ENCODE measurements around the gene SLC25A34.
"Not testable (repeated sequence)": the region's sequence is repeated elsewhere in the genome, so short reads cannot be mapped to it uniquely, and the experiment has no call there.

Gene SLC25A34

GRCh38 chr1:15736038-15736891, at the start of gene SLC25A34:
Gene SLC25A34, plus strand, starts transcription at chr1:15736258. Its CDS starts 228 bp downstream, at chr1:15736486.
- no peak for DNase-seq

- no peak for DNase-seq
These were observed 48.6 kb upstream of the SLC25A34 start for GRCh38 chr1:15687446-15687845.

DNA sequence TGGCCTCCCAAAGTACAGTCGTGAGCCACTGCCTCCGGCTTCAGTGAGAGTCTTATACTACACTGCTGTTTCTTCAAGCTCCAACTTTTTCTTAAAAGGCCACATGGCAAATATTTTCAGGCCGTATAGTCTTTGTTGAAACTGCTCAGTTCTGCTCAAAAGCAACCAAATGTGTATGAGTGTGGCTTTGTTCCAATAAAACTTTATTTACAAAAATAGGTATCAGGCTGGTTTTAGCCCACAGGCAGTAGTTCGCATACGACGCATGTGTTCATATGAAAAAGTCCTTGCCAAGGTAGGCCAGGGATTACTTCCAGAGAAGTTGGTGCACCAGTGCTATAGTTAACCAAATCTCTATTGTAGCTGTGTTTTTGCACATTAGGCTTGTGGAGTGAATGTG, 45.7 kb upstream of the SLC25A34 start:
- no peak for DNase-seq

DNA sequence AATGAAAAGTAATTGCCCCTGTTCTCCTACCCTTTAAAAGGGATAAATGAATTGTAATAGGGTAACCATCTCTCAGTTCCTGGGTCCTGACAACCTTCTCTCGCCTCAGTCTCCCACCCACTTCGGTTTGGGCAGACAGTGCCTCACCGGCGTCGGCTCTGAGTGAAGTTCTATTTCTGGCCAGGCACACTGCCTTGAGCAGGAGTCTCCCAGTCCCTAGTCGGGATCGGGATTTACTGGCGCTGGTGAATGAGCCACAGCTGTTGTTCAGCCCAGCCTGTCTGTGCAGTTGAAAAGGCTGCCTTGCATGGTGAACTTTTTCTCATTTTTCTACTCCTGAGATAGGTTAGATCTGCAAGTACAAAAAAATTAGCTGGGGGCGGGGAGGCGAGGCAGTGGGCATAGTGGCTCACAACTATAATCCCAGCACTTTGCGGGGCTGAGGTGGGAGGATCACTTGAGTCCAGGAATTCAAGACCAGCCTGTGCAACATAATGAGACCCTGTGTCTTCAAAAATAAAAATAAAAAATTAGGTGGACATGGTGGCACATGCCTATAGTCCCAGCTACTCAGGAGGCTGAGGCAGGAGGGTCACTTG, 44.5 kb upstream of the SLC25A34 start:
- DNase-seq = no peak

DNA sequence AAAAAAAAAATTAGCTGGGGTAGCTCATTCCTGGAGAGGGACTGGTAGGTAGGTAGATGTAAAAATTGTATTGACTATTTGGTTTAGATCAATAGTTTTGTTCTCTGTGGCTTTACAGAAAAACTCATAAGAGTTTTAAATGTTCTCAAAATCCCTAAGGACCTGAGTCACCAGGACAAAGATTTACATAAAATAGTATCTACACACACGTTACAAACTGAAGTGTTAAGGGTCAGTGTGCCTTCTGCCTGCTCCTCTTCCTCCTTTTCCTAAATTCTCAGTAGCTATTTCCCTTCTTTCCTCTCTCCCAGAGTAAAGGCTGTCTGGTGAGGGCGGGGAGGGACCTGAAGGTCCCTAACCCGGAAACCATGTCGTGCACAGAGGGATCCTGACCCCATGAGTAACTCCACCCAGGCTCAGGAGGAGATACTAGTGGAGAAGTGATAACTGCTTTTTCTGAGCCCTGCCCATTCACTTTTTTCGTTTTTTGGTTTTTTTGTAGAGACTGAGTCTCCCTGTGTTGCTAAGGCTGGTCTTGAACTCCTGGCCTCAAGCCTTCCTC, 43.9 kb upstream of the SLC25A34 start:
- no peak for DNase-seq

DNA sequence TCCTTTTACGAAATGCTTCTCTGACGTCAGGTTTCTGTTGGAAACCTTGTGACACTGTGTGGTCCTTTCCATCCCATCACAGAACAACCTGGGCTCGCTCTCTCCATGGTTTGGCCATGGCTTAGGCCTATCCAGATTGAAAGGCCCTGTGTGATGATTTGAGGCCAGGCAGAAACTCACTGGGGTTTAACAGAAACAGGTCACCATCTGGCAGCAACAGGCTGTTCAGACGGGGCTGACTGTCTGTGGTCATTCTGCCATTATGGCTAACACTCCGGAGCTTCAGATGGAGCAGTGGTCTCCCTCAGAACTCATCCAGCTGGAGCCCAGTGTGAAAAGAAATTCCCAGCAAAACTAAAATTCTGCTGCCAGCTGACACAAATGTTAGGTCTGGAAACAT, 42.7 kb upstream of the SLC25A34 start:
- DNase-seq = no peak

DNA sequence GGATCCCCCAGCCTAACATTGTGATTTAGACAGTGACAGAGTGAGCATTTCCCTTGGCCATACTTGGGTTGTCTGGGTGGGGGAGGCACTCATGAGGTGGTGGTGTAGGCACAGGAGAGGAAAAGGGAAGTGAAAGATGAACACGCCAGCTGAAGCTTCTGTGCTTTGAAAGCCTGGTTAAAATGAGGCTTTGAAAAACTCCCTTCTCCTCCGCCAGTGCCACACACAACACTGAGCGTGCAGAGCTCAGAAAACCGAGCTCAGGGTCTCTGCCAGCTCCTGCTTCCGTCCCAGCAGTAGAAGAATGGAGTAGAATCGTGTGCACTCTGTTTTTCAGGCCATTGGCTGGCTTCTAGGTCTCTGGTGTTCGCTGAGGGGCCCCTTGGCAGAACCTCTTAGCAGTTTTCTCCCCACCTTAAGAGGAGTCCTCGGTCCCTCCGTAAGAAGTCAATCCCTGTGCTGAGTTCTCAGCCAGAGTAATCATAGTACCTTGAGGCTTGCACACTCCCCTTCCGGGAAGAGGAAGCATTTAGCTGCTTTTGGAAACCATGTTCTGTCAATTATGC, 39.0 kb upstream of the SLC25A34 start:
- peak; percentile 44 for DNase-seq

- DNase-seq = no peak
These were observed 37.9 kb upstream of the SLC25A34 start for GRCh38 chr1:15698201-15698600.

DNA sequence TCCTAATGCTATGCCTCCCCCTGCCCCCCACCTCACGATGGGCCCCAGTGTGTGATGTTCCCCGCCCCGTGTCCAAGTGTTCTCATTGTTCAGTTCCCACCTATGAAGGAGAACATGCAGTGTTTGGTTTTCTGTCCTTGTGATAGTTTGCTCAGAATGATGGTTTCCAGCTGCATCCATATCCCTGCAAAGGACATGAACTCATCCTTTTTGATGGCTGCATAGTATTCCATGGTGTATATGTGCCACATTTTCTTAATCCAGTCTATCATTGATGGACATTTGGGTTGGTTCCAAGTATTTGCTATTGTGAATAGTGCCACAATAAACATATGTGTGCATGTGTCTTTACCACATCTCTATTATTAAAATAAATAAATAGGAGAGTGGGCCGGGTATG, 36.7 kb upstream of the SLC25A34 start:
- DNase-seq = not testable (repeated sequence)

- no peak for DNase-seq
These were observed 35.5 kb upstream of the SLC25A34 start for GRCh38 chr1:15700508-15700907.

DNA sequence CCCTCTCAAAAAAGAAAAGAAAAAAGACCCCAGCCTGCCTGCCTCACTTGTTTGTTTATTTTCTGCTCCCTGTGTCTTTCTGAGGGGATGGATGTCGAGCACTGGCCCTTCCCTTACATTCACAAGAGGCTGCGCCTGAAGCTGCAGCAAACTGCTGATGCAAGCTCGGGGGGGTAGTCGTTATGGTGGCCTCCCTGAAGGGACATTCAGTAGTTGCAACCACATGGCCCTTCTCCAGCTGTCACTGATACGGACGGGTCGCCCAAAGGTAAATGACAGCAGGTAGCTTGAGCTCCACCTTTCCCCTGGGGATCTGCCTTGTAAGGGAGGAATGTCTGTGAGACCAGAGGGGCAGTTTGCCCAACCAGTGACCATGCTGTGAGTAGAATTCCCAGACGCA, 34.3 kb upstream of the SLC25A34 start:
- DNase-seq = no peak

DNA sequence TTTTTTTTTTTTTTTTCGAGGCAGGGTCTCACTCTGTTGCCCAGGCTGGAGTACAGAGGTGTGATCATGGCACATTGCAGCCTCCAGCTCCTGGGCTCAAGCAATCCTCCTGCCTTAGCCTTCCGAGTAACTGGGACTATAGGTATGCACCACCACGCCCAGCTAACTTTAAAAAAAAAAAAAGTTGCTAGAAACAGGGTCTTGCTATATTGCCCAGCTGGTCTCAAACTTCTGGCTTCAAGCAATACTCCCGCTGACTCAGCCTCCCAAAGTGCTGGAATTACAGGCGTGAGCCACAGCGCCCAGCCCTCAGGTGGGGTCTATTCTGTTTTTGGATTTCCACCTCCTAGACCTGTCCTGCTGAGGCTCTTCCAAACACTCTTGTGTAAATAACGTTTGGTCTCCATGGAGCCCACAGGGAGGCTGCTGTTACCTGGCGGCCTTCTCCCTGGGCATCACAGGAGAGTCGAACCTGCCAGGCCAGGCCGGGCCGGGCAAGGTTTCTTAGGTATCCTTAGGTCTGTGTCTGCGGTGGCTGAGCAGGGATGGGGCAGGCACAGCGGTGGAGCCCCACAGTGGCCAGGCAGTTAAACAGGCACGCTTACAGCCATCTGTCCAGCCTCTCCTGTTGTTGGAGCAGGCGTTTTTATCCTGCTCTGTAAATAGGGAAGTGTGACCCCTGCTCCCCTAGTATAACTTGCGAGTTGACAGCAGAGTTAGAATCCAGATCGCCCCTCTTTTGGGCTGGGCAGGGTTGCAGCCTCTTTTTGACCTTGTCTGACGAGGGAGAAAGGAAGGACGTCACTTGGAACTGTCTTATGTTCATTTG, 33.1 kb upstream of the SLC25A34 start:
- DNase-seq = no peak

DNA sequence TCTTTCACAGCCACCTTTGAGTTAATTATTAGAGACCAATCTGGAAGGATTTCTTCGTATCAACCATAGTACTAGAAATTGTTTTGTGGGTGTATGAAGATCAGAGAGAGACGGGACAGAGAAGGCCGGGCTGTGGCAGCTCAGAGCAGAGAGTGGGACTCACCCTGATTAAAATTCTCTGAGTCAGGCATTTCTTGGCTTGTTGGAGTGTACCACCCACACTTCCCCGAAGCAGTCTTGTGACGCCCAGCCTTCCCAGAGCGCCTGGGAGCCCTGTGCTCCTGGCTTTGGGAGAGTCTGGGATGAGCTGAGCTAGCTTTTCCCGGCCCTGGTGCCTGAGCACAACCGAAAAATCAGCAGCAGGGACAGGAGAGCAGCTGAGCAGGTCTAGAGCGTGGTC, 32.5 kb upstream of the SLC25A34 start:
- DNase-seq = no peak

GRCh38 chr1:15704526-15705183, 31.4 kb upstream of the SLC25A34 start:
- no peak for DNase-seq

DNA sequence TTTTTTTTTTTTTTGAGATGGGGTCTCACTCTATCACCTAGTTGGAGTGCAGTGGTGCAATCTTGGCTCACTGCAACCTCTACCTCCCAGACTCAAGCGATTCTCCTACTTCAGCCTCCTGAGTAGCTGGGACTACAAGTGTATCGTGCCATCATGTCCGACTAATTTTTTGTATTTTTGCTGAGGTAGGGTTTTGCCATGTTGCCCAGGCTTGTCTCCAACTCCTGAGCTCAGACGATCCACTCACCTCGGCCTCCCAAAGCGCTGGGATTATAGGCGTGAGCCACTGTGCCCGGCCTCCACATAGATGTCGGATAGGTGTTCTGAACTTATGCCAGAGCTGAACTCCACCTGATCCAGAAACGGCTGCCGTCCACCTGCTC, 30.9 kb upstream of the SLC25A34 start:
- no peak for DNase-seq

- no peak for DNase-seq
These were observed 29.3 kb upstream of the SLC25A34 start for GRCh38 chr1:15706751-15707150.

DNA sequence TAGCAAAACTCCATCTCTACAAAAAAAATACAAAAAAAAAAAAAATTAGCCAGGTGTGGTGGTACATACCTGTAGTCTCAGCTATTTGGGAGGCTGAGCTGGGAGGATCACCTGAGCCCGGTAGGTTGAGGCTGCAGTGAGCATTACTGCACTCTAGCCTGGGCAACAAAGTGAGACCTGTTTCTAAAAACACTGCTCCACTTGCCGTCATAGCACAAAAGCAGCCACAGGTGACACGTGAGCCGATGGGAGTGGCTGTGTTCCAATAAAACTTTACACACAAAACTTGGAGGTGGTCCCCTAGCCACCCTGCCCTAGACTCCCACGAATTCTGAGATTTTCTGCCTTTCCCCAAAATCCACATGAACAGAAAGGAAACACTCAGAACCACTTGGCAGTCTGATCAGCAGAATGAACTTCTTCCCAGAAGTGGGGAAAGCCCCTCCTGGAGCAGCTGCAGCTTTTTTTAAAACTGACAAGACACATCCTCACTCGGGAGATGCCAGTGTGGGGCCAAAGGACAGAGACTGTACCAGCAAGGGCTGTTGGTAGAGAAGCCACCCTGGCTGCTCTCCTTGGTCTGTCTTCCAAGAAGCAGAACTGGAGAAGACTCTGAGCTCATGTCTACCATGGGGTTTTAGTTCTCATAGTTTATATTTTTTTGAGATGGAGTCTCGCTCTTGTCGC, 28.7 kb upstream of the SLC25A34 start:
- no peak for DNase-seq

GRCh38 chr1:15708486-15709137, 27.4 kb upstream of the SLC25A34 start:
- no peak for DNase-seq

GRCh38 chr1:15709226-15709625, 26.8 kb upstream of the SLC25A34 start:
- DNase-seq = no peak

DNA sequence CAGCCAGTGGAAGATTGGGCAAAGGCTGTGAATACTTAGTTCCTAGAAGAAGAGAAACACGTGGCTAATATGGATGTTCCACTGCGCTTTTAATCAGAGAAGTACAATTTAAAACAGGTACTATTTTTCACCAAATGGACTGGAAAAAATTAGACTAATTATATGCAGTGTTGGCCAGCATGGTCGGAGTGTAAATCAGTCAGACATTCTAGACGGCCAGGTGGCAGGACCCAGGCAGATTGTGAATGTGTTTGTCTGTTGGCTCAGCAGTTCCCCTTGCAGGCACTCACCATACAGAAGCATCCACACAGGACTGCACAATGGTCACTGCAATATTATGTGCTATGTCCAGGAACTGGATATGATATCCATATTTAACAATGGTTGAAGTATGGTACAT, 23.9 kb upstream of the SLC25A34 start:
- no peak for DNase-seq

DNA sequence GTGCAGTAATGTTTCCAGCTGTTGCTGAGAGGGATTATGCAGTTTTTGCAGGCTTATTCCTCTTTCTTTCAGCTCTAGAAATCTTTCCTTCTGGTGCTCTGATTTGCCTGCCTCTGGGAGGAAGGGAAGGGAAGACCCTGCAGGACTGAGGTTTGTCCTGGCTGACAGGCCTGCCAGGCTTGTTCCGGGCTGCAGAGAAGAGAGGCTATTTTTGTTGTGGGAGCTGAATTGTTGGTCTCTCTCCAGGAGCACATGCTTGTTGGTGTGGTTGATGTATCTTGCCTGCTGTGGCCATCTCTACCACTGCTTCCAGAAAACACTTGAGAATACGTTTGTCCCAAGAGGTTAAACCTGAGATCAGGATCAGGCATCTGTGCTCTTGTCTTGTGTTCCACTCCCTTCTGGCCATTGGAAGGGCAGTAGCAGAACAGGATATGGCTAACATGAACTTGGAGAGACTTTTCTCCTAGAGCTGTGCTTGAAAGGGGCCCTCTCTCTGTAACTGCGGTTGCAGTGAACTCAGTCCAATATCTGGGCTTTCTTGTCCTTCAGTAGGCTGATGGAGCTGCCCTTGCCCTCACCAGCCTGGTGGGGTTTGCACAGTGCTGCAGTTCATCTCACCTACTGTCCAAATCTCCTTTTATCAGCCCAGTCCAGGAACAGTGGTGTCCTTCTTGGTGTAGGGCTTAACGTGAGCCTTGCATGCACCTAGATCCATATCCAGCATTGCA, 21.5 kb upstream of the SLC25A34 start:
- no peak for DNase-seq
